ENCODE data around the gene TMX4. TPM values are rescaled to one million over a fixed set of nuclear protein-coding genes. Genes with fewer than 3 reads are reported as not detected.

Gene TMX4
- total RNA-seq, 1 experiment from 2014 or later, result 12.3 TPM

- Histone ChIP-seq H3K9me2 (replicated peaks; ENCODE audit: low read length) (no peaks in the 10 kb centered on the region), H3K9me3 (ENCODE audit: low read length) (no peaks in the 10 kb centered on the region), H2AFZ (ENCODE audit: low read length) (no peak overlapping the region), H3K27me3 (ENCODE audit: low read length) (peaks cover 47% of the 10 kb centered on the region; the same call in 1 of the 2 replicates), H3F3A (ENCODE audit: low read length, unreplicated experiment) (no peaks in the 10 kb centered on the region), H3K4me1 (ENCODE audit: insufficient read depth, low read length) (no peaks in the 10 kb centered on the region), H3K36me3 (ENCODE audit: low read depth, low read length) (no peaks in the 10 kb centered on the region), H4K20me1 (ENCODE audit: low read length) (no peaks in the 10 kb centered on the region), H3K4me3 (ENCODE audit: low read length) (no peak overlapping the region), H3K9ac (ENCODE audit: low read length) (no peak overlapping the region), H3K4me2 (ENCODE audit: low read length) (no peak overlapping the region), H3K79me2 (ENCODE audit: low read length) (no peaks in the 10 kb centered on the region), H3K27ac (ENCODE audit: low read length) (no peak overlapping the region)
- no TSS peak for BruUV-seq (replicated peaks)
- DNase-seq (no peak), ATAC-seq (no peak)
- intact Hi-C loops (cut with micrococcal nuclease), result no loop called here
- CTCF ChIA-PET, result interaction anchor here (0.6 kb wide), 1 partner anchor 20 kb away, joined by 4 read pairs; no protein-coding TSS in a partner anchor
- TF ChIP-seq EZH2phosphoT487 (IDR thresholded peaks at IDR 0.05; ENCODE audit: borderline replicate concordance, low read length), result no peak
- TF ChIP-seq CTCF (conservative IDR thresholded peaks at IDR 0.05; ENCODE audit: low read depth, low read length), result no peak
- TF ChIP-seq EZH2 (IDR thresholded peaks at IDR 0.05; ENCODE audit: low read length, unreplicated experiment), result no peak
- POLR2A ChIA-PET (ENCODE audit: unreplicated experiment), result no interaction called here
Observed at GRCh38 chr20:8061861-8062518, 42.4 kb upstream of the TMX4 start.

GRCh38 chr20:8060977-8061376 is 41.4 kb upstream of the TMX4 start:
- Histone ChIP-seq H3F3A (ENCODE audit: low read length, unreplicated experiment) (no peaks in the 10 kb centered on the region), H3K27me3 (ENCODE audit: low read length) (peaks cover 39% of the 10 kb centered on the region), H3K4me2 (ENCODE audit: low read length) (no peak overlapping the region), H3K4me3 (ENCODE audit: low read length) (no peak overlapping the region), H3K79me2 (ENCODE audit: low read length) (no peaks in the 10 kb centered on the region), H3K9me2 (replicated peaks; ENCODE audit: low read length) (no peaks in the 10 kb centered on the region), H3K4me1 (ENCODE audit: insufficient read depth, low read length) (no peaks in the 10 kb centered on the region), H3K27ac (ENCODE audit: low read length) (no peak overlapping the region), H3K36me3 (ENCODE audit: low read depth, low read length) (no peaks in the 10 kb centered on the region), H3K9me3 (ENCODE audit: low read length) (no peaks in the 10 kb centered on the region), H4K20me1 (ENCODE audit: low read length) (no peaks in the 10 kb centered on the region), H3K9ac (ENCODE audit: low read length) (no peak overlapping the region), H2AFZ (ENCODE audit: low read length) (no peak overlapping the region)
- BruUV-seq (replicated peaks), result no TSS peak
- DNase-seq (no peak), ATAC-seq (no peak)
- intact Hi-C loops (cut with micrococcal nuclease), result no loop called here
- POLR2A ChIA-PET (ENCODE audit: unreplicated experiment), result no interaction called here
- CTCF ChIA-PET, result no interaction called here
- TF ChIP-seq CTCF (conservative IDR thresholded peaks at IDR 0.05; ENCODE audit: low read depth, low read length) (no peak), EZH2 (IDR thresholded peaks at IDR 0.05; ENCODE audit: low read length, unreplicated experiment) (no peak), EZH2phosphoT487 (IDR thresholded peaks at IDR 0.05; ENCODE audit: borderline replicate concordance, low read length) (no peak)

- Histone ChIP-seq H3K27me3 (ENCODE audit: low read length) (peaks cover 27% of the 10 kb centered on the region), H2AFZ (ENCODE audit: low read length) (no peak overlapping the region), H3K9me2 (replicated peaks; ENCODE audit: low read length) (no peaks in the 10 kb centered on the region), H4K20me1 (ENCODE audit: low read length) (no peaks in the 10 kb centered on the region), H3K36me3 (ENCODE audit: low read depth, low read length) (no peaks in the 10 kb centered on the region), H3K27ac (ENCODE audit: low read length) (no peak overlapping the region), H3K4me3 (ENCODE audit: low read length) (no peak overlapping the region), H3K4me1 (ENCODE audit: insufficient read depth, low read length) (no peaks in the 10 kb centered on the region), H3K79me2 (ENCODE audit: low read length) (no peaks in the 10 kb centered on the region), H3K9me3 (ENCODE audit: low read length) (no peaks in the 10 kb centered on the region), H3F3A (ENCODE audit: low read length, unreplicated experiment) (no peaks in the 10 kb centered on the region), H3K4me2 (ENCODE audit: low read length) (no peak overlapping the region), H3K9ac (ENCODE audit: low read length) (no peak overlapping the region)
- CTCF ChIA-PET, result no interaction called here
- intact Hi-C loops (cut with micrococcal nuclease), result no loop called here
- no TSS peak for BruUV-seq (replicated peaks)
- POLR2A ChIA-PET (ENCODE audit: unreplicated experiment), result no interaction called here
- ATAC-seq, result no peak
- no peak for TF ChIP-seq EZH2phosphoT487 (IDR thresholded peaks at IDR 0.05; ENCODE audit: borderline replicate concordance, low read length)
- no peak for TF ChIP-seq CTCF (conservative IDR thresholded peaks at IDR 0.05; ENCODE audit: low read depth, low read length)
- TF ChIP-seq EZH2 (IDR thresholded peaks at IDR 0.05; ENCODE audit: low read length, unreplicated experiment), result no peak
- DNase-seq, result no peak
Observed at GRCh38 chr20:8057871-8058270, 38.3 kb upstream of the TMX4 start.

Data from PC-3 (cell line).